ENCODE data around the gene ZNF32. TPM values are rescaled to one million over a fixed set of nuclear protein-coding genes. Genes with fewer than 3 reads are reported as not detected.

Gene ZNF32
- total and polyA plus RNA-seq, 2 of the 8 experiments (the other 6 are each of a cell fraction or from before 2014, with no cell fraction given): 17.2 to 22.5 TPM

- no peak overlapping the region for H4K5ac ChIP-seq (ENCODE audit: insufficient read length, low read depth, low read length)
- no peak overlapping the region for H3K4ac ChIP-seq (replicated peaks; ENCODE audit: insufficient read length, low read depth, low read length)
- H3K27ac ChIP-seq (ENCODE audit: low read depth, low read length): no peak overlapping the region
- H2BK120ac ChIP-seq (replicated peaks; ENCODE audit: low read depth, low read length): no peak overlapping the region
- H3K4me3 ChIP-seq (ENCODE audit: extremely low read depth in 1 of 4, insufficient read depth in 2 of 4, low read depth in 3 of 4, low read length in 4 of 4): no peak overlapping the region
- H3K56ac ChIP-seq (replicated peaks; ENCODE audit: insufficient read length, low read depth, low read length): no peak overlapping the region
- DNase-seq (ENCODE audit: low read depth in 1 of 2, low spot score in 2 of 2): no peak
- H2BK15ac ChIP-seq (ENCODE audit: low read length): no peak overlapping the region
- H3K27me3 ChIP-seq (replicated peaks in 1 of 4; ENCODE audit: control insufficient read depth in 3 of 4, extremely low read depth in 1 of 4, insufficient read depth in 3 of 4, low read length in 3 of 4): peaks cover 0 to 8% (median under 1%) of the 10 kb centered on the region in 4 experiments; a peak in 2 of 7 replicates
- no peak overlapping the region for H3K9ac ChIP-seq (replicated peaks in 1 of 4; ENCODE audit: extremely low read depth in 1 of 4, low read depth in 3 of 4, low read length in 3 of 4)
- 85% methylated on average over 7 of the region's 7 CpGs; no CpG with 5 or more reads in 1 of the 2 experiments for WGBS, 2 experiments (ENCODE audit: extremely low coverage in 1 of 2, insufficient coverage in 1 of 2, insufficient read length in 1 of 2, insufficient replicate concordance in 2 of 2, low coverage in 1 of 2, low lambda C conversion rate in 2 of 2, missing lambda C conversion rate in 1 of 2)
- H4K20me1 ChIP-seq (replicated peaks in 1 of 2; ENCODE audit: control insufficient read depth in 1 of 2, insufficient read depth in 2 of 2, low read length in 2 of 2): no peaks in the 10 kb centered on the region
- H2AK5ac ChIP-seq (ENCODE audit: low read depth, low read length): no peak overlapping the region
- no peak for FAIRE-seq
- no peak overlapping the region for H3K18ac ChIP-seq (ENCODE audit: extremely low read depth, low read length)
- no peak overlapping the region for H4K91ac ChIP-seq (replicated peaks; ENCODE audit: insufficient read length, low read length)
- no peak overlapping the region for H2BK12ac ChIP-seq (ENCODE audit: low read depth, low read length)
- no peak overlapping the region for H2BK20ac ChIP-seq (ENCODE audit: low read length)
- H3K9me3 ChIP-seq (ENCODE audit: insufficient read depth in 2 of 2, low read depth in 1 of 2, low read length in 1 of 2): no peaks in the 10 kb centered on the region
- no peaks in the 10 kb centered on the region; a peak in 1 of 7 replicates for H3K4me1 ChIP-seq (replicated peaks in 1 of 4; ENCODE audit: control insufficient read depth in 3 of 4, insufficient read depth in 4 of 4, low read length in 3 of 4)
- no peak overlapping the region for H2BK5ac ChIP-seq (ENCODE audit: low read depth, low read length)
- no peak overlapping the region for H2AFZ ChIP-seq (ENCODE audit: low read length)
- CTCF ChIA-PET (ENCODE audit: partially characterized antibody): interaction anchor here (0.6 to 2.8 kb wide), 12 partner anchors 9 to 807 kb away, joined by 3 to 30 read pairs (median 4); no protein-coding TSS in a partner anchor
- no peak overlapping the region for H3K14ac ChIP-seq (ENCODE audit: insufficient read length)
- POLR2A ChIA-PET (ENCODE audit: partially characterized antibody): no interaction called here
- H3K79me2 ChIP-seq (ENCODE audit: control insufficient read depth in 1 of 2, insufficient read depth in 2 of 2, low read length in 2 of 2): no peaks in the 10 kb centered on the region
- no peak for TF ChIP-seq EGR1 (IDR thresholded peaks at IDR 0.05; ENCODE audit: borderline replicate concordance, low read depth, low read length)
- TF ChIP-seq MAFK (IDR thresholded peaks at IDR 0.05; ENCODE audit: low read depth, low read length): no peak
- no peak for TF ChIP-seq JUN (IDR thresholded peaks at IDR 0.05; ENCODE audit: low read depth, low read length)
- no peak for TF ChIP-seq ATF3 (IDR thresholded peaks at IDR 0.05; ENCODE audit: insufficient read depth, low read depth, low read length)
- TF ChIP-seq CBX8 (IDR thresholded peaks at IDR 0.05; ENCODE audit: borderline replicate concordance, low read depth, low read length): no peak
- TF ChIP-seq CHD1 (IDR thresholded peaks at IDR 0.05; ENCODE audit: low read depth, low read length): no peak
- no peak for TF ChIP-seq NANOG (IDR thresholded peaks at IDR 0.05; ENCODE audit: insufficient read depth, low read depth, low read length, poor library complexity, severe bottlenecking)
- no peak for TF ChIP-seq CEBPB (IDR thresholded peaks at IDR 0.05; ENCODE audit: low read depth, low read length)
- no peak for TF ChIP-seq CREB1 (IDR thresholded peaks at IDR 0.05)
- no peak for TF ChIP-seq ZNF274 (IDR thresholded peaks at IDR 0.05; ENCODE audit: borderline replicate concordance, extremely low read depth, low read length)
- no peak for TF ChIP-seq TAF7 (optimal IDR thresholded peaks at IDR 0.05; ENCODE audit: borderline replicate concordance, low read depth, low read length)
- TF ChIP-seq ASH2L (IDR thresholded peaks at IDR 0.05; ENCODE audit: low read length): no peak
- no peak for TF ChIP-seq GABPA (IDR thresholded peaks at IDR 0.05; ENCODE audit: borderline replicate concordance, insufficient read depth, low read length)
- no peak for TF ChIP-seq BCL11A (IDR thresholded peaks at IDR 0.05; ENCODE audit: low read depth in 2 of 2, low read length in 2 of 2)
- no peaks in the 10 kb centered on the region for H3K23me2 ChIP-seq (ENCODE audit: low read depth, low read length)
- H3K36me3 ChIP-seq (ENCODE audit: control insufficient read depth in 2 of 4, insufficient read depth in 4 of 4, low read length in 3 of 4): no peaks in the 10 kb centered on the region
- H3K4me2 ChIP-seq (ENCODE audit: insufficient read depth in 1 of 2, low read depth in 2 of 2, low read length in 2 of 2): no peak overlapping the region
- H4K8ac ChIP-seq (ENCODE audit: extremely low read depth, insufficient read depth, low read length): no peak overlapping the region
- no peaks in the 10 kb centered on the region for H3K79me1 ChIP-seq (ENCODE audit: low read depth, low read length)
- H3K23ac ChIP-seq (ENCODE audit: insufficient read length): no peak overlapping the region
These were observed 24.8 kb upstream of the ZNF32 start for GRCh38 chr10:43673471-43673870.
